ENCODE results near the gene RGS6. TPM values are rescaled to one million over a fixed set of nuclear protein-coding genes. Genes with fewer than 3 reads are reported as not detected.

RGS6 gene
- total RNA-seq, 1 donor from 2014 or later = 5.2 TPM

DNA sequence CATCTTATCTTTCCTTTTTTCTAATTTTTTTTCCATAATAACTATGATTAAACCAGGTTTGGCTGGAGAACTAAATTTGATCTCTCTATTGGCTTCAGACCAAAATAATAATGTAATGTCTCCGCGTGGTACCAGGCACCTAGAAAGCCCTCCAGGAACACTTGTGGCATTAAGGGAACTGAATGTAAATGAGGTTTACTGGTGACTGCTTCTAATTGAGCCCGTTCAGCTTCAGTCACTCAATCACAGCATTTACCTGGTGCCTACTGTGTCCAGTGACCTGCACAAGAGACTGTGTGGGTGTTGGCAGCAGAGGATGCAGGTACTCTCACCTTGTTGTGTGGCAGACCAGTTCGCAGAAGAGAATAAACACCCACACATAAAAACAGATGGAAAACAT, 659.2 kb downstream of the RGS6 start:
- no peaks in the 10 kb centered on the region for H3K9me3 ChIP-seq (ENCODE audit: control insufficient read depth in 3 of 3, low read length in 3 of 3)
- no peak overlapping the region for H3K4me3 ChIP-seq (ENCODE audit: low read length in 3 of 3)
- no peak overlapping the region for H3K9ac ChIP-seq (ENCODE audit: low read depth in 1 of 3, low read length in 3 of 3)
- H3K27me3 ChIP-seq (ENCODE audit: control insufficient read depth in 3 of 3, insufficient read depth in 3 of 3, low read length in 3 of 3) = no peaks in the 10 kb centered on the region
- H3K27ac ChIP-seq (ENCODE audit: low read depth, low read length) = no peak overlapping the region
- no peaks in the 10 kb centered on the region for H3K36me3 ChIP-seq (ENCODE audit: control insufficient read depth in 3 of 3, insufficient read depth in 3 of 3, low read length in 3 of 3)
- H3K4me1 ChIP-seq (ENCODE audit: control insufficient read depth in 3 of 3, insufficient read depth in 3 of 3, low read length in 3 of 3) = peaks cover 0 to 3% (median 3%) of the 10 kb centered on the region in 3 donors

DNA sequence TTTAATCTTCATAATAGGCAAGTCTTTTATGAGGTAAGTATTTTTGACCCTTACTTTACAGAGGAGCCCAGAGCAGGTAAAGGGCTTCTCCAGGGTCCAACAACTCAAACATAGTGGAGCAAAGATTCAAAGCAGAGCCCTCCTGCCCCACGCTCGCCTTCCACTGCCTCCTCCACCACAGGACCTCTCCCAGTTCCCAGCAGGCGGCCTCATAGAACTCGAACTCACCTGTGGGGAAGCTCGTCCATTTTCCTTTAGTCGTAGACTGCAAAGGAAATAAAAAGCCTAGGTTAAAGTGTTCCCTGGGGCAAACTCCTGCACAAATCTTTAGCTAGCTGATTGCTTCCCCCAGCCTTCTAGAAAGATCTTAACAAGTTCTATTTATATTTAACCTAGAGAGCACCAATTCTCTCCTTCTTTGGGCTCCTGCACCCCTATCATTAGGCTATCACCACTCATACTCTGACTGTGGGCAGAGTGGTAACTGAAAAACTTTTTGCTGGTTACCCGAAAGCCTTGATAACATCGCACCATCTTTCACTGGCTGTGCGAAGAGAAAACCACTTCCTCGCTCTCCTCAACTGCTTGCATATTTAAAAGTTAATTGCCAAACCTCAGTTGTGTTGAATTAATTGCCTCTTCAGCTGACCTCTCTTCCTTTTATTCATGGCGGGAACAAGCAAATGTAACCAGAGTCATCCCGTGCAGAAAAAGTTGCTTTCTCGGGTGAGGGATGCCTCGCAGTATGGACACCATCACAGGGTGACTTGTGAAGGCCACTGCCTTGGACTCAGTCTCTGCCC, 662.1 kb downstream of the RGS6 start:
- Histone ChIP-seq H3K9ac (ENCODE audit: low read depth in 1 of 3, low read length in 3 of 3) (no peak overlapping the region), H3K4me3 (ENCODE audit: low read length in 3 of 3) (no peak overlapping the region), H3K4me1 (ENCODE audit: control insufficient read depth in 3 of 3, insufficient read depth in 3 of 3, low read length in 3 of 3) (peaks cover 0 to 3% (median 3%) of the 10 kb centered on the region in 3 donors), H3K9me3 (ENCODE audit: control insufficient read depth in 3 of 3, low read length in 3 of 3) (no peaks in the 10 kb centered on the region), H3K27ac (ENCODE audit: low read depth, low read length) (no peak overlapping the region), H3K27me3 (ENCODE audit: control insufficient read depth in 3 of 3, insufficient read depth in 3 of 3, low read length in 3 of 3) (peaks cover 0 to 2% (median 0%) of the 10 kb centered on the region in 3 donors), H3K36me3 (ENCODE audit: control insufficient read depth in 3 of 3, insufficient read depth in 3 of 3, low read length in 3 of 3) (no peaks in the 10 kb centered on the region)

DNA sequence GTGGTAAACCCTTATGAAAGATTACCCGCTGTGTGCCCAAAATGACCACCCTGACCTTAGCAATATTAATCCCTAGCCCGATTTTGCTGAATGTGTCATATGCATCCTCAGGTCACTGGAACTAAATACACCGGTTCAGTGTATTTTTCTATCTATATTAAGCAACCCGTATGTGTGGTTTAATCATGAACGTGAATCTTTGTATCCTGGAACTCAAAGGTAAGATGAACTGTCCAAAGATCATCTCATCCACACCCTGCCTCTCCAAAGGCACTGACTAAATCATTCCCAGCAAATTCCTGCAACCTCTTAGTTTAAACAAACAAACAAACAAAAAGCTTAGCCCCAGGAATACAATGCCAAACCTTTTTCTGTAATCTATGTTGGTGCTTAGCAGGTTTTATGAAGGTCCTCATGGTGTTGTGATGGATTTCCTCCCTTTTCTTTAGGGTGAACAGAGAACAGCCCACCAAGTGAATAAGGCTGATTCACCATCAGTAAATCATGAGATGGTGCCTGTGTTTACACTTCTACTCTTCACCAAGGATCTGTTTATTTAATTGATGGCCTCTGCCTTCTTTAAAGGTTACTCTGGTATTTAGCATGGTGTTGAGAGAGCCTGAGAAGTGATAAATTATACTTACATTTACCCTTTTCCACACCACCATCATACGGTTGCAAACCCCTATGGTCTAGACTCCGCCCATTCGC, 663.1 kb downstream of the RGS6 start:
- Histone ChIP-seq H3K36me3 (ENCODE audit: control insufficient read depth in 3 of 3, insufficient read depth in 3 of 3, low read length in 3 of 3) (no peaks in the 10 kb centered on the region), H3K9ac (ENCODE audit: low read depth in 1 of 3, low read length in 3 of 3) (no peak overlapping the region), H3K4me1 (ENCODE audit: control insufficient read depth in 3 of 3, insufficient read depth in 3 of 3, low read length in 3 of 3) (peaks cover 0 to 3% (median 3%) of the 10 kb centered on the region in 3 donors), H3K9me3 (ENCODE audit: control insufficient read depth in 3 of 3, low read length in 3 of 3) (no peaks in the 10 kb centered on the region), H3K27me3 (ENCODE audit: control insufficient read depth in 3 of 3, insufficient read depth in 3 of 3, low read length in 3 of 3) (peaks cover 0 to 2% (median 0%) of the 10 kb centered on the region in 3 donors), H3K4me3 (ENCODE audit: low read length in 3 of 3) (no peak overlapping the region), H3K27ac (ENCODE audit: low read depth, low read length) (no peak overlapping the region)

DNA sequence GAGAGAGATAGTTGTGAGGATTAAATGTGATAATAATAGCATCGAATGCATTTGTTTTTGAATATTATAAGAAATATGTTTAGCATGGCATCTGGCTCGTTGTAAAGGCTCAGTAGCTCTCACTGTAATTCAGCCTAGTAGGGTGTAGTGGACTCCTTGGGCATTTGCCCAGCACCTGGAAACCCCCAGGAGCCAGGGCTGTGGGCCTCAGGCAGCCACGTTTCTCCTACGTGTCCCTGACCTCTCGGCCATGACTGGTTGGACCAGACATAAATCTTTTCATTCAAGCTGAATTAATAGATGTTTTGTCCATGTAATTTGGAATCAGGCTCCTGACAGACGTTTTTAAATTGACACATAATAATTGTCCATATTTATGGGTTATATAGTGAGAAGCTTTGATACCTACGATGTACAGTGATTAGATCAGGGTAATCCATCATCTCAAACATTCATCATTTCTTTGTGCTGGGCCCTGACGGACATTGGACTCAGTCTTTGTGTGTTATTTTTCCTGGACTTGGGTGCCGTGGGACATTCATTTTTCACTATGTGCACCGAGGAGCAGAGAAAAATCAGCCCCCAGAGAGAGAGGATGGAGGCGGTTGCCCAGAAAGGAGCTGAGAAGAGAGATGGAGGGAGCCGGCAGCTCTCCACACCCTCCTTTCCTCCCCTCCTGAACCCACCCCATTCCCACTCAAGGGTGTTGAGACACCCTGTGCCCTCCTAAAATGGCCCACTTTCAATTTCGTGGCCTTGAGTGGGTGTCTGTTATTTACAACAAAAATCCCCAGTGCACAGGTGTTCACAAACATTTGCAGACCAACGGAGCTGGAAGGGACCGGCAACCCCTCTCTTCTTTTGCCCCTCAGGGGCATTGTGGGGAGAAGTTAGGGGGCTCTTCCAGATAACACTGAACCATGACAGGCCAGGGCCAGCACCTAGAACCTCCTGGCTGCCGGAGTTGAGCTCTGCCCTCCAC, 665.3 kb downstream of the RGS6 start:
- H3K9me3 ChIP-seq (ENCODE audit: control insufficient read depth in 3 of 3, low read length in 3 of 3) = no peaks in the 10 kb centered on the region
- H3K27me3 ChIP-seq (ENCODE audit: control insufficient read depth in 3 of 3, insufficient read depth in 3 of 3, low read length in 3 of 3) = peaks cover 0 to 2% (median 0%) of the 10 kb centered on the region in 3 donors
- H3K4me3 ChIP-seq (ENCODE audit: low read length in 3 of 3) = no peak overlapping the region
- H3K36me3 ChIP-seq (ENCODE audit: control insufficient read depth in 3 of 3, insufficient read depth in 3 of 3, low read length in 3 of 3) = no peaks in the 10 kb centered on the region
- no peak overlapping the region for H3K9ac ChIP-seq (ENCODE audit: low read depth in 1 of 3, low read length in 3 of 3)
- no peaks in the 10 kb centered on the region for H3K4me1 ChIP-seq (ENCODE audit: control insufficient read depth in 3 of 3, insufficient read depth in 3 of 3, low read length in 3 of 3)
- H3K27ac ChIP-seq (ENCODE audit: low read depth, low read length) = no peak overlapping the region

DNA sequence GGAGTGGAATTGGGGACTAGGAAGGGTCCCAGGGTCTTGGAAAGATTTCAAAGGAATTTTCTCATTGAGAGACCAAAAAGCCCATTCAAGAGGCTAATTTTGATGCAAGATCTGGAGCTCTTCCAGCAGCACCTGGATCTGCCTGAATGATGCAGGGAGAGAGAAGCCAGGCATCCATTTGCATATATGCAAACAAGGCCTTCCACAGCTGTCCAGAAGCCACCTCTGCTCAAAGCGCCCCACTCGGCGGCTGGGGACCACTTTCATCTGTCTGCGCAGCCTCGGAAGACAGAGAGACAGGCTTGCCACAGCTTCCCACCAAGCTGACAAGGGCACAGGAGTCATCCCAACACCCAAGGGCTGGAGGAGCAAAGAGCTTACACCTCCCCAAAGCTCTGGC, 666.1 kb downstream of the RGS6 start:
- Histone ChIP-seq H3K27me3 (ENCODE audit: control insufficient read depth in 3 of 3, insufficient read depth in 3 of 3, low read length in 3 of 3) (peaks cover 0 to 2% (median 0%) of the 10 kb centered on the region in 3 donors), H3K36me3 (ENCODE audit: control insufficient read depth in 3 of 3, insufficient read depth in 3 of 3, low read length in 3 of 3) (no peaks in the 10 kb centered on the region), H3K9me3 (ENCODE audit: control insufficient read depth in 3 of 3, low read length in 3 of 3) (no peaks in the 10 kb centered on the region), H3K4me1 (ENCODE audit: control insufficient read depth in 3 of 3, insufficient read depth in 3 of 3, low read length in 3 of 3) (no peaks in the 10 kb centered on the region), H3K9ac (ENCODE audit: low read depth in 1 of 3, low read length in 3 of 3) (no peak overlapping the region), H3K4me3 (ENCODE audit: low read length in 3 of 3) (no peak overlapping the region), H3K27ac (ENCODE audit: low read depth, low read length) (no peak overlapping the region)

DNA sequence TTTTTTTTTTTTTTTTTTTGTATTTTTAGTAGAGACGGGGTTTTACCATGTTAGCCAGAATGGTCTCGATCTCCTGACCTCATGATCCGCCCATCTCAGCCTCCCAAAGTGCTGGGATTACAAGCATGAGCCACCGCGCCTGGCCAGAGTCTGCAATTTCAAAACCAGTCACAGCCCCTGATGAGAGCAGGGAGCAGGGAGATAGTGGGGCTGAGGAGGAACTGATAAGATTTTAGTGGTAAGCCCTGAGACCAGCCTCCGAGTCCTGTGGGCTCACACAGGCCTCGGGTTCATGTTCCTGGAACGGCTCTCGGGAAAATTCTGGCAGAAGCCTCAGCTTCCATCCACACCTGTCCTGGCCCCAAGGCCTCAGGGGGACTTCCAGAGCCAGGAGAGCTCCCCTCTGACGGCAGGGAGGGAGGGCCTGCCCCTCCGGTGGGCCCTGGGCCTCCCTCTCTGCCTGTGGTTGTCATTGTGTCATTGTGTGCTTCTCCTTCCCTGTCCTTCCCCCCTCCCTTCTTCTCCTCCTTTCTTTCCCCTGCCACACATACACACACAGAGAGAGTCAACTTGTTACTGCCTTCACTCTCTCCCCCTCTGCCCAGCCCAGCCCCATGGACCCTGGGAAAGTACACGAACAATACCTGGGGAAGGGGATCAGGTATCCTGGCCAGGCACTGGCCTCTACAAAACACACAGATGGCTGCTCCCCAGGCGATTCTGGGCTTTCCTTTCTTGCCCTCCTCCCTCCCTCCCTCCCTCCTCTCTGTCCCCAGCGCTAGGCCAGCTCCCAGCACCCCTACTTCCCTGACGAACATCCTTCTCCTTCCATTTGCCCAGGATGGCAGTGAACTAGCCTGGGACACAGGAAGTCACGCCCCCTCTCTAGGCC, 667.6 kb downstream of the RGS6 start:
- no peaks in the 10 kb centered on the region for H3K36me3 ChIP-seq (ENCODE audit: control insufficient read depth in 3 of 3, insufficient read depth in 3 of 3, low read length in 3 of 3)
- H3K4me3 ChIP-seq (ENCODE audit: low read length in 3 of 3) = no peak overlapping the region
- H3K27me3 ChIP-seq (ENCODE audit: control insufficient read depth in 3 of 3, insufficient read depth in 3 of 3, low read length in 3 of 3) = peaks cover 0 to 2% (median 0%) of the 10 kb centered on the region in 3 donors
- H3K9ac ChIP-seq (ENCODE audit: low read depth in 1 of 3, low read length in 3 of 3) = no peak overlapping the region
- H3K27ac ChIP-seq (ENCODE audit: low read depth, low read length) = no peak overlapping the region
- H3K4me1 ChIP-seq (ENCODE audit: control insufficient read depth in 3 of 3, insufficient read depth in 3 of 3, low read length in 3 of 3) = peaks cover 0 to under 1% (median 0%) of the 10 kb centered on the region in 3 donors
- no peaks in the 10 kb centered on the region for H3K9me3 ChIP-seq (ENCODE audit: control insufficient read depth in 3 of 3, low read length in 3 of 3)

DNA sequence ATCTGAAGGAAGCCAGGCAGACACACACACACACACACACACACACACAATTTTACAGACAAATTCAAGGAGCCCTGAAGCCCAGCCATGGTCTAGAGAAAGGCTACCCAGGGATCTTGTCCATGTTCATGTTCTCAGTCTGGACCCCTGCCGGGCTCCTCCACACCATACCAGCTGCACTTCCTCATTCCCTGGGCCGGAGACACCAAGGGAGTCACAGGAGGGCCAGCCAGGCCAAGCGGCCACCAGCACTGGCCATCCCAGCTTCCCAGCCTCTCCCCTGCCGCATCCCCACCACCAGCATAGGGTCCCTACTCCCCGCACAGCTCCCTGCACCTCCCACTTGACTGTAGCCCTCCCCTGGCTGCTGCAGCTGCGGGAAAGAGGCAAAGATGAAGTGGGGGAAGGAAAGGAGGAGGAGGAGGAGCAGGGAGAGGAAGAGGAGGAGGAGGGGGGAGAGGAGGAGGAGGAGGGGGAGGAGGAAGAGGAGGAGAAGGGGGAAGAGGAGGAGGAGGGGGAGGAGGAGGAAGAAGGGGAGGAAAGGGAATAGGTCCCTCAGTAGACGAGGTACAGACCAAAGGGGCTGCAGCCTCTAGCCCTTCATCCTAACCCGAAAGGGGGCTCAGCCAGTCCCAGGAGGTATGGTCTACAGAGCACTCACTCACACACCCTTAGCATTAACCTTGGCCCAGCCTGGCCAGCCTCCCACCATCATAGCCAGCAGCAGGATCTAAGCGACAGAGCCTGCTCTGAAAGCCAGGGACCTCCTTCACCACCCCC, 668.5 kb downstream of the RGS6 start:
- no peaks in the 10 kb centered on the region for H3K36me3 ChIP-seq (ENCODE audit: control insufficient read depth in 3 of 3, insufficient read depth in 3 of 3, low read length in 3 of 3)
- no peak overlapping the region for H3K27ac ChIP-seq (ENCODE audit: low read depth, low read length)
- H3K4me1 ChIP-seq (ENCODE audit: control insufficient read depth in 3 of 3, insufficient read depth in 3 of 3, low read length in 3 of 3) = peaks cover 0 to 4% (median 0%) of the 10 kb centered on the region in 3 donors
- peaks cover 0 to 2% (median 0%) of the 10 kb centered on the region in 3 donors for H3K27me3 ChIP-seq (ENCODE audit: control insufficient read depth in 3 of 3, insufficient read depth in 3 of 3, low read length in 3 of 3)
- H3K9ac ChIP-seq (ENCODE audit: low read depth in 1 of 3, low read length in 3 of 3) = no peak overlapping the region
- H3K4me3 ChIP-seq (ENCODE audit: low read length in 3 of 3) = no peak overlapping the region
- no peaks in the 10 kb centered on the region for H3K9me3 ChIP-seq (ENCODE audit: control insufficient read depth in 3 of 3, low read length in 3 of 3)

DNA sequence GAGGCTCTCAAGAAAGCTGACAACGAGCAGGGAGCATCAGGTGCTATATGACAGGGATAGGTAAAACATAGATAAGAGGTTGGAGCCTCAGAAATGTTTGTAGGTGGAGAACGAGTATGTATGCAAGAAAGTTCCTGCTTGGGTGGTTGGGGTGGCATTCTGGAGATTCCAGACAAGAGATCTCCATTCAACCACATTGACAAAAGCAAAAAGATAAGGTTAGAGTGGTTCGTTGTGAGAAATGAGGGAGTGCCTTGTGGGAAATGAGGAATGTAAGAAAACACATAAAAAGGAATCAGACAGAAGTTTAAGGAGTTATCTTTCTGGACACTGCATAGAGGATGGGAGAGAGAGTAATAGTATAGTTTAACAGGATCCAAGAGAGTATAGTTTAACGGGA, 671.4 kb downstream of the RGS6 start:
- no peaks in the 10 kb centered on the region for H3K27me3 ChIP-seq (ENCODE audit: control insufficient read depth in 3 of 3, insufficient read depth in 3 of 3, low read length in 3 of 3)
- no peak overlapping the region for H3K4me3 ChIP-seq (ENCODE audit: low read length in 3 of 3)
- no peak overlapping the region for H3K27ac ChIP-seq (ENCODE audit: low read depth, low read length)
- no peaks in the 10 kb centered on the region for H3K9me3 ChIP-seq (ENCODE audit: control insufficient read depth in 3 of 3, low read length in 3 of 3)
- H3K4me1 ChIP-seq (ENCODE audit: control insufficient read depth in 3 of 3, insufficient read depth in 3 of 3, low read length in 3 of 3) = peaks cover 4 to 15% (median 6%) of the 10 kb centered on the region in 3 donors
- no peak overlapping the region for H3K9ac ChIP-seq (ENCODE audit: low read depth in 1 of 3, low read length in 3 of 3)
- no peaks in the 10 kb centered on the region for H3K36me3 ChIP-seq (ENCODE audit: control insufficient read depth in 3 of 3, insufficient read depth in 3 of 3, low read length in 3 of 3)

Measured in skeletal muscle tissue (tissue), 4 donors.